HepG2 (cell line): ENCODE data around the gene ANKIB1. TPM values are rescaled to one million over a fixed set of nuclear protein-coding genes. Genes with fewer than 3 reads are reported as not detected.

Experiments
- ATAC-seq: fragments of 200-7000 bp; cut with Tn5 transposase; 3 replicates; pipeline ENCODE4 v1.9.1; 2020; ENCODE audit warnings: mild to moderate bottlenecking, moderate library complexity
- BruUV-seq: library from RNA; stranded (reverse); fragments of 400-500 nt; replicated peaks from 2 replicates; lab custom pipeline; 2021; lab: Mats Ljungman, UMichigan
- CTCF ChIA-PET: fragments of 300-600 bp; formaldehyde crosslinking; extraction: SDS; loops from one replicate; lab custom pipeline; 2021; ENCODE audit warnings: low total read pairs, inconsistent platforms, low intra/inter-chr PET ratio; lab: Yijun Ruan, JAX
- POLR2A ChIA-PET: fragments of 350-600 bp; sonication (Branson Sonifier 250); formaldehyde crosslinking; loops from one replicate; lab custom pipeline; 2020; ENCODE audit warnings: antibody characterized with exemption, inconsistent platforms; lab: Yijun Ruan, JAX
- DNase-seq: peaks from one replicate; pipeline ENCODE4 v3.0.0-alpha.2; 2015; ENCODE audit warnings: low spot score
- FAIRE-seq: peaks from 3 replicates; lab custom pipeline; 2011; peaks lifted over from hg19 to GRCh38; lab: Jason Lieb, UNC
- H2AFZ ChIP-seq: one replicate; pipeline ENCODE4 v1.6.1; 2011; ENCODE audit warnings: low read length, inconsistent platforms
- H3K27ac ChIP-seq: fragments of 300-600 bp; 3 replicates; pipeline ENCODE4 v1.8.0; 2011; ENCODE audit warnings: mixed run types, mild to moderate bottlenecking, mixed read lengths, low read length, inconsistent platforms; ENCODE audit not compliant: insufficient read depth; ENCODE audit errors: extremely low read length
- H3K27me3 ChIP-seq, 2 experiments: fragments of 200-600 bp in 1 of 2; 2 replicates in 1 of 2; 3 replicates in 1 of 2; pipeline versions ENCODE4 v1.6.0 to v1.8.0; 2011; ENCODE audit warnings: low read length in 2 of 2, mild to moderate bottlenecking in 2 of 2, moderate library complexity in 2 of 2, inconsistent platforms in 1 of 2; ENCODE audit not compliant: insufficient read depth in 2 of 2, control insufficient read depth in 1 of 2
- H3K36me3 ChIP-seq, 2 experiments: fragments of 200-600 bp in 1 of 2; replicated peaks in 1 of 2; 2 replicates in 1 of 2; 3 replicates in 1 of 2; pipeline versions ENCODE4 v1.5.1 to v1.8.0; 2011; ENCODE audit warnings: low read length in 2 of 2, inconsistent platforms in 1 of 2; ENCODE audit not compliant: insufficient read depth in 2 of 2, control insufficient read depth in 1 of 2
- H3K4me1 ChIP-seq: 2 replicates; pipeline ENCODE4 v1.5.1; 2012; ENCODE audit warnings: low read length, inconsistent platforms; ENCODE audit not compliant: insufficient read depth
- H3K4me2 ChIP-seq: 2 replicates; pipeline ENCODE4 v1.6.0; 2011; ENCODE audit warnings: low read depth, low read length, inconsistent platforms
- H3K4me3 ChIP-seq, 3 experiments: fragments of 200-600 bp in 1 of 3; sonication (generic), shearing (Covaris generic) in 1 of 3; replicated peaks in 1 of 3; 2 replicates each; pipeline ENCODE4 v1.5.1; 2011 to 2016; ENCODE audit warnings: low read length in 3 of 3, inconsistent platforms in 2 of 3, low read depth in 2 of 3, mild to moderate bottlenecking in 2 of 3, control low read depth in 1 of 3, mixed read lengths in 1 of 3; ENCODE audit not compliant: insufficient read depth in 1 of 3
- H3K79me2 ChIP-seq: one replicate; pipeline ENCODE4 v1.6.1; 2011; ENCODE audit warnings: low read length, inconsistent platforms; ENCODE audit not compliant: insufficient read depth
- H3K9ac ChIP-seq: 2 replicates; pipeline ENCODE4 v1.6.0; 2011; ENCODE audit warnings: mild to moderate bottlenecking, low read depth, low read length, inconsistent platforms; ENCODE audit not compliant: insufficient read depth
- H3K9me3 ChIP-seq: 2 replicates; pipeline ENCODE4 v1.5.1; 2012; ENCODE audit warnings: mild to moderate bottlenecking, low read length
- H4K20me1 ChIP-seq: 2 replicates; pipeline ENCODE4 v1.6.0; 2011; ENCODE audit warnings: inconsistent platforms, mild to moderate bottlenecking, low read length, moderate library complexity; ENCODE audit not compliant: insufficient read depth
- CEBPB ChIP-seq: IDR thresholded peaks from 2 replicates; pipeline ENCODE4 v1.6.1; 2011; ENCODE audit warnings: low read depth, low read length, improper control_type of control experiment, borderline replicate concordance
- CEBPG ChIP-seq: IDR thresholded peaks from 2 replicates; pipeline ENCODE4 v1.6.1; 2016
- EZH2 ChIP-seq: conservative IDR thresholded peaks from 2 replicates; pipeline ENCODE4 v1.6.1; 2012; ENCODE audit warnings: mild to moderate bottlenecking, low read depth, low read length, moderate library complexity
- HOXA5 ChIP-seq: sonication (generic); formaldehyde crosslinking; IDR thresholded peaks from 2 replicates; pipeline ENCODE4 v1.4.0; 2020; ENCODE audit warnings: missing genetic modification reagents
- KLF13 ChIP-seq: sonication (generic); formaldehyde crosslinking; IDR thresholded peaks from 2 replicates; pipeline ENCODE4 v1.4.0; 2020; ENCODE audit warnings: mild to moderate bottlenecking, missing genetic modification reagents
- MTF2 ChIP-seq: sonication (generic); formaldehyde crosslinking; IDR thresholded peaks from 2 replicates; pipeline ENCODE4 v1.5.0; 2020; ENCODE audit warnings: missing genetic modification reagents, borderline replicate concordance
- SMAD3 ChIP-seq: sonication (generic); formaldehyde crosslinking; IDR thresholded peaks from 2 replicates; pipeline ENCODE4 v1.4.0; 2020; ENCODE audit warnings: missing genetic modification reagents
- ZBTB21 ChIP-seq: sonication (generic); formaldehyde crosslinking; IDR thresholded peaks from 2 replicates; pipeline ENCODE4 v1.4.0; 2020; ENCODE audit warnings: missing genetic modification reagents
- ZNF20 ChIP-seq: sonication (generic); formaldehyde crosslinking; IDR thresholded peaks from 2 replicates; pipeline ENCODE4 v1.4.0; 2020; ENCODE audit warnings: mild to moderate bottlenecking, moderate library complexity, missing genetic modification reagents
- ZNF225 ChIP-seq: sonication (generic); formaldehyde crosslinking; IDR thresholded peaks from 2 replicates; pipeline ENCODE4 v1.4.0; 2020; ENCODE audit warnings: mild to moderate bottlenecking, missing genetic modification reagents
- ZNF563 ChIP-seq: sonication (generic); formaldehyde crosslinking; IDR thresholded peaks from 2 replicates; pipeline ENCODE4 v1.8.0; 2022; ENCODE audit warnings: mild to moderate bottlenecking, moderate library complexity, missing genetic modification reagents
- ZNF7 ChIP-seq: IDR thresholded peaks from 2 replicates; pipeline ENCODE4 v1.6.1; 2016; ENCODE audit warnings: missing biosample characterization, missing genetic modification reagents
- ZNF703 ChIP-seq: sonication (generic); formaldehyde crosslinking; IDR thresholded peaks from 2 replicates; pipeline ENCODE4 v1.5.1; 2020; ENCODE audit warnings: missing genetic modification reagents, mild to moderate bottlenecking, moderate library complexity, borderline replicate concordance
- ZNF713 ChIP-seq: sonication (generic); formaldehyde crosslinking; IDR thresholded peaks from 2 replicates; pipeline ENCODE4 v1.4.0; 2020; ENCODE audit warnings: mild to moderate bottlenecking, missing genetic modification reagents
- ZNF724P ChIP-seq: sonication (generic); formaldehyde crosslinking; IDR thresholded peaks from 2 replicates; pipeline ENCODE4 v1.8.0; 2022; ENCODE audit warnings: missing genetic modification reagents, borderline replicate concordance
- ZNF878 ChIP-seq: sonication (generic); formaldehyde crosslinking; IDR thresholded peaks from 2 replicates; pipeline ENCODE4 v1.8.1; 2023; ENCODE audit warnings: mild to moderate bottlenecking, missing genetic modification reagents, moderate library complexity
- WGBS: methylation state at CpG from one replicate; pipeline ENCODE4 v1.1.6; 2017; ENCODE audit warnings: low lambda C conversion rate; 5-methylcytosine and 5-hydroxymethylcytosine counted together
- in situ Hi-C: cut with HindIII; loops from 2 replicates; pipeline ENCODE4 v1.10.0; 2017; ENCODE audit warnings: low pct_unique_long_range_greater_than_20kb; ENCODE audit not compliant: extremely low pct_ligation_motif_present
- intact Hi-C: fragments of 100-400 bp; cut with micrococcal nuclease; formaldehyde crosslinking; loops from one replicate; pipeline ENCODE4 v1.10.0; 2022; ENCODE audit not compliant: unreplicated experiment
- polyA plus RNA-seq, 8 experiments: library from polyadenylated mRNA; depleted of rRNA in 3 of 8; stranded (reverse) in 7 of 8; unstranded in 1 of 8; fragments of >200 nt; fragmentation: Illumina TruSeq in 4 of 8; extraction: Trizol in 4 of 8; gene quantifications; 2 replicates each; pipeline versions ENCODE4 v1.2.1 to v1.2.3, GENCODE V29; 2011 to 2016; ENCODE audit warnings: low read depth in 4 of 8, missing spikeins in 1 of 8, mixed read lengths in 1 of 8; ENCODE audit not compliant: insufficient read depth in 1 of 8
- total RNA-seq, 5 experiments: library from RNA; depleted of rRNA; stranded (reverse); fragments of >200 nt; fragmentation: Illumina TruSeq; extraction: Trizol; gene quantifications; 2 replicates each; pipeline ENCODE4 v1.2.3, GENCODE V29; 2016; ENCODE audit warnings: low read depth in 1 of 5
- TF ChIP-seq, protein P1 (sequence below): sonication (generic); formaldehyde crosslinking; IDR thresholded peaks from 2 replicates; pipeline ENCODE4 v1.5.0; 2020; ENCODE audit warnings: mild to moderate bottlenecking, missing genetic modification reagents

ANKIB1 gene
- total and polyA plus RNA-seq, 2 of the 13 experiments (the other 11 are each of a cell fraction or from before 2014, with no cell fraction given): 28.7 to 29.6 TPM

GRCh38 chr7:92242972-92243371 lies 2.8 kb upstream of the ANKIB1 start:
- no peak for ATAC-seq
- H3K9me3 ChIP-seq: no peaks in the 10 kb centered on the region
- intact Hi-C loops: no loop called here
- H3K27me3 ChIP-seq: no peaks in the 10 kb centered on the region; a peak in 1 of 5 replicates
- CTCF ChIA-PET: no interaction called here
- WGBS: 97% methylated on average over 6 of the region's 6 CpGs
- peaks cover 28% of the 10 kb centered on the region for H3K4me1 ChIP-seq
- H3K9ac ChIP-seq: no peak overlapping the region
- in situ Hi-C loops: no loop called here
- BruUV-seq: no TSS peak
- DNase-seq: no peak
- no peak for FAIRE-seq
- H3K79me2 ChIP-seq: peaks cover 38% of the 10 kb centered on the region
- H2AFZ ChIP-seq: no peak overlapping the region
- H3K27ac ChIP-seq: no peak overlapping the region
- POLR2A ChIA-PET: no interaction called here
- no peaks in the 10 kb centered on the region; the same call in 1 of the 2 replicates for H4K20me1 ChIP-seq
- TF ChIP-seq CEBPG (CRISPR knock-in tag): peak; percentile 69
- TF ChIP-seq CEBPB: peak; percentile 92
- TF ChIP-seq, protein P1, sequence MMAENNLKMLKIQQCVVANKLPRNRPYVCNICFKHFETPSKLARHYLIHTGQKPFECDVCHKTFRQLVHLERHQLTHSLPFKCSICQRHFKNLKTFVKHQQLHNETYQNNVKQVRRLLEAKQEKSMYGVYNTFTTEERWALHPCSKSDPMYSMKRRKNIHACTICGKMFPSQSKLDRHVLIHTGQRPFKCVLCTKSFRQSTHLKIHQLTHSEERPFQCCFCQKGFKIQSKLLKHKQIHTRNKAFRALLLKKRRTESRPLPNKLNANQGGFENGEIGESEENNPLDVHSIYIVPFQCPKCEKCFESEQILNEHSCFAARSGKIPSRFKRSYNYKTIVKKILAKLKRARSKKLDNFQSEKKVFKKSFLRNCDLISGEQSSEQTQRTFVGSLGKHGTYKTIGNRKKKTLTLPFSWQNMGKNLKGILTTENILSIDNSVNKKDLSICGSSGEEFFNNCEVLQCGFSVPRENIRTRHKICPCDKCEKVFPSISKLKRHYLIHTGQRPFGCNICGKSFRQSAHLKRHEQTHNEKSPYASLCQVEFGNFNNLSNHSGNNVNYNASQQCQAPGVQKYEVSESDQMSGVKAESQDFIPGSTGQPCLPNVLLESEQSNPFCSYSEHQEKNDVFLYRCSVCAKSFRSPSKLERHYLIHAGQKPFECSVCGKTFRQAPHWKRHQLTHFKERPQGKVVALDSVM (CRISPR knock-in tag): no peak
- no peak overlapping the region for H3K4me3 ChIP-seq
- peaks cover 2 to 15% of the 10 kb centered on the region in 2 experiments; a peak in 4 of 5 replicates for H3K36me3 ChIP-seq
- no peak overlapping the region for H3K4me2 ChIP-seq

- WGBS: under 1% methylated on average over 11 of the region's 11 CpGs
- peak overlapping the region; percentile 79 to 98 (median 93) for H3K4me3 ChIP-seq
- no peaks in the 10 kb centered on the region; a peak in 1 of 5 replicates for H3K27me3 ChIP-seq
- DNase-seq: no peak
- no peaks in the 10 kb centered on the region; the same call in 1 of the 2 replicates for H4K20me1 ChIP-seq
- peaks cover 49% of the 10 kb centered on the region for H3K79me2 ChIP-seq
- peaks cover 35% of the 10 kb centered on the region for H3K4me1 ChIP-seq
- ChIA-PET CTCF (no interaction called here), POLR2A (interaction anchor here (0.6 to 2.4 kb wide), 5 partner anchors 66 to 283 kb away, joined by 3 to 22 read pairs (median 4); partner anchors contain the start of genes GATAD1, LRRD1, PEX1 and RBM48)
- TSS peak; percentile 70 for BruUV-seq
- no peaks in the 10 kb centered on the region for H3K9me3 ChIP-seq
- FAIRE-seq: peak; percentile 40
- peak overlapping the region; percentile 95 for H3K9ac ChIP-seq
- peak overlapping the region; percentile 67 for H2AFZ ChIP-seq
- peak; percentile 10 for ATAC-seq
- intact Hi-C loops (loop anchor here (1.0 to 5.0 kb wide), 4 partner anchors 48 to 202 kb away; partner anchors contain the start of genes CYP51A1 and GATAD1), in situ Hi-C loops (no loop called here)
- peak overlapping the region; percentile 99 for H3K27ac ChIP-seq
- peaks cover 2 to 8% of the 10 kb centered on the region in 2 experiments; a peak in 4 of 5 replicates for H3K36me3 ChIP-seq
- peak overlapping the region; percentile 81 for H3K4me2 ChIP-seq
- TF ChIP-seq EZH2 (no peak), ZNF724P (CRISPR knock-in tag) (no peak), ZNF20 (CRISPR knock-in tag) (no peak), ZNF878 (CRISPR knock-in tag) (peak; percentile 2; the same call in 1 of the 2 replicates), ZNF703 (no peak), HOXA5 (CRISPR knock-in tag) (no peak), MTF2 (CRISPR knock-in tag) (0 out of 2 replicates have a peak, but pooled peaks have one; percentile 67), KLF13 (CRISPR knock-in tag) (no peak), ZNF7 (CRISPR knock-in tag) (no peak), ZNF713 (0 out of 2 replicates have a peak, but pooled peaks have one; percentile 1), ZBTB21 (CRISPR knock-in tag) (peak; percentile 18; the same call in 1 of the 2 replicates), SMAD3 (CRISPR knock-in tag) (0 out of 2 replicates have a peak, but pooled peaks have one; percentile 5), ZNF225 (CRISPR knock-in tag) (no peak), ZNF563 (no peak)
These were observed 827 bp upstream of the ANKIB1 start for GRCh38 chr7:92244808-92245486.
